ENCODE data around the gene RHOV.
"Not testable (repeated sequence)": the region's sequence is repeated elsewhere in the genome, so short reads cannot be mapped to it uniquely, and the experiment has no call there.

Gene RHOV

GRCh38 chr15:40871749-40872617 lies 2.1 kb downstream of the RHOV start:
- no peak for DNase-seq

GRCh38 chr15:40870716-40871115 lies 3.3 kb downstream of the RHOV start:
- no peak for DNase-seq

GRCh38 chr15:40869686-40870085 lies 4.3 kb downstream of the RHOV start:
- no peak for DNase-seq

- DNase-seq, result no peak
These were observed 6.8 kb downstream of the RHOV start for GRCh38 chr15:40867199-40867598.

- DNase-seq, result no peak
These were observed 10.3 kb downstream of the RHOV start for GRCh38 chr15:40863660-40864270.

- DNase-seq, result not testable (repeated sequence)
These were observed 12.9 kb downstream of the RHOV start for GRCh38 chr15:40861147-40861546.

GRCh38 chr15:40859206-40859851 lies 14.7 kb downstream of the RHOV start:
- DNase-seq, result peak; percentile 57 to 84 (median 71)

GRCh38 chr15:40858706-40859105 lies 15.3 kb downstream of the RHOV start:
- no peak for DNase-seq

- peak; percentile 50 to 77 (median 65) for DNase-seq
These were observed 16.3 kb downstream of the RHOV start for GRCh38 chr15:40857601-40858341.

- DNase-seq, result no peak
These were observed 17.3 kb downstream of the RHOV start for GRCh38 chr15:40856746-40857145.

- no peak for DNase-seq
These were observed 18.3 kb downstream of the RHOV start for GRCh38 chr15:40855706-40856234.

- no peak for DNase-seq
These were observed 19.9 kb downstream of the RHOV start for GRCh38 chr15:40854161-40854560.

- DNase-seq, result no peak
These were observed 20.7 kb downstream of the RHOV start for GRCh38 chr15:40853241-40853890.

GRCh38 chr15:40852529-40852928 lies 21.5 kb downstream of the RHOV start:
- DNase-seq, result no peak

GRCh38 chr15:40850576-40851112 lies 23.4 kb downstream of the RHOV start:
- no peak for DNase-seq

- no peak for DNase-seq
These were observed 26.6 kb downstream of the RHOV start for GRCh38 chr15:40847223-40847961.

GRCh38 chr15:40846841-40847222 lies 27.2 kb downstream of the RHOV start:
- no peak for DNase-seq

- DNase-seq, result no peak
These were observed 28.3 kb downstream of the RHOV start for GRCh38 chr15:40845511-40846284.

- no peak for DNase-seq
These were observed 29.0 kb downstream of the RHOV start for GRCh38 chr15:40845036-40845435.

- peak in 3 of 5 experiments; percentile 9 to 59 (median 14) for DNase-seq
These were observed 29.4 kb downstream of the RHOV start for GRCh38 chr15:40844696-40845030.

All from T-helper 2 cell (primary cell).